ENCODE results near the gene SLC25A33.

Gene SLC25A33

DNA sequence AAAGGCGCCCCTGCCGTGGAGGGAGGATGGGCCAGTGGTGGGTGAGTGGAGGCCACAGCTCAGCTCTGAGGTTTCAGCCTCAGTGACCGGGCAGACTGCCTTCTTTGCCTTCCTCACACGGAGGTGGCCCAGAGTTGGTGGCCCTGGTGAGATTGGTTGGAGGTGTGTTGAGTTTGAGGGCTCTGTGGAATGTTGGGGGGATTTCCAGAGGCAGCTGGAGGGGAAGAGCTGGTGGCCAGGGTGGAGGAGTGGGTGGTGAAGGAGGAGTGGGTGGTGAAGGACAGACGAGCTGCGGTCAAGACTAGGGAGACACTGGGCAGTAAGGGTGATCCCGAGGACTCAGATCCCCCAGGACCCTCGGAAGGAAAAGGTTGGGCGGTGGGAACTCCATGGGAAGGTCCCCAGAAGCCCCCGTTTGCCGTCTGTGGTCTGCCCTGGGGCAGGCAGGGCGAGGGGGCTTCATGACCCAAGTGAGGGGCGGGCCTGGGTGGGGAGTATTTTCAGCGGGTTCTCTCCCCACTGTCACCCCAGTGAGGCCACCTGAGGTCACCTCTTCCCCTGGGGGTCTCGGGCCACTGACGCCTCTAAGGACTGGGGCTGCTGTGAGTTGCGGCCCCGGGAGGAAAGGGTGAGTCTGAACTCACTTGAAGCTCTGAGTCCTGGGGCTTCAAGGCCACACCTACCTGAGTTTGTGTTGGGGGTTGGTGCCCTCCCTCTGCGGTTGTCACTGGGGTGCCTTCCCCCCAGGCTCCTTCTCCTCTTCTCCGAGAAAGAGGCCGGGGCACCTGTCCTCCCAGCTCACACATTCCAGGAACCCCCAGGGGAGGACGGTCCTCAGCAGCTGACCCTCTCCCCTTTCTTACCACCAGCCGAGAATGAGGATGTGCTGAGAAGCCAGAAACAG is 89.5 kb downstream of the SLC25A33 start:
- FAIRE-seq = no peak

GRCh38 chr1:9629445-9630201 is 90.4 kb downstream of the SLC25A33 start:
- no peak for FAIRE-seq

DNA sequence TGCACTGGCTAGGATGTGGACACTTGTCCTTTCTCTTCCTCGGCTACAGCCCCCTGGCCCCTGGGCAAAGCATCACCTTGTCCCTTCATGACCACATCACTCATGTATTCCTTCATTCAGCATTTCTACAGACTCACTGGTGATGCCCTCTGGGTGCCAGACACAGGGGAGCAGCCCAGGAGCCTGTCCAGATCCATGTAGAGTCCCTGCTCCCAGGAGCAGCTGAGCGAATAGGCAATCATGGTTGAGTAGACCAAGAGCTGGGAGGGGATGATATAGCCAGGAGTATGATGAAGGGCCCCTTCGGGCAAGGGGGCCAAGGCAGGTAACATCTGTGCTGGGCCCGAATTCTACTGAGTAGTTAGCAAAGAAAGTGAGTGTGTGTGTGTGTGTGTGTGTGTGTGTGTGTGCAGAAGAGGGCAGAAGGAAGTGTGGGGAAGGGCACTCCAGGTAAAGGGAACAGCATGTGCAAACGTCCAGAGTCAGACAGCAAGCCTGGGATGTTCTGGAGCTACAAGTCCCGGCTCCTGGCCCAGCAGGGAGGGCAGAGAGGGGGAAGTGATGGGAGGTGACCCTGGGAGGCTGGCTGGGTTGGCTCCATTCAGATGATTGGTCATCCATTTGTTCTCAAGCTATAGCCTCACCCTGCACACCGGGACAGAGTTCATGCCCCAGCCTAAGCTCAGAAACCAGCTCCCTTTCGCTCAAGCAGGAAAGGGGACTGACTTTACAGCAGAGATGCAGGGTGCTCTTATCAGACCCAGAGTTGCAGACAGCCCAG is 91.3 kb downstream of the SLC25A33 start:
- FAIRE-seq = no peak

DNA sequence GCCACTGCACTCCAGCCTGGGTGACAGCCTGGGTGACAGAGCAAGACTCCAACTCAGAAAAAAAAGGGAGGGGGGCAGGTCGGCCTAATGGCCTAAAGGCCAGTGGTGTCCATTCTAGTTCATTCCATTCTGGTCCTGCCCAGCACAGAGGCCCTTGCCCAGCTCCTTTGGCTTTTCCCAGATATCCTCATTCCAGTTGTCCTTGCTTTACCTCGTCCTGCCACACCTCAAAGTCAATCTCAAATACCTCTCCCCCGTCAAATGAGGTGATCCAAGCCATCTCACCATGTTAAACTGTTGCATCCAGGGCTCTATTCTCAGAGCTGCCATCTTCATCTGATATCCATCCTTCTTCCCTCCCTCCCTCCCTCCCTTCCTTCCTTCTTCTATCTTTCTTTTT is 92.3 kb downstream of the SLC25A33 start:
- no peak for FAIRE-seq

DNA sequence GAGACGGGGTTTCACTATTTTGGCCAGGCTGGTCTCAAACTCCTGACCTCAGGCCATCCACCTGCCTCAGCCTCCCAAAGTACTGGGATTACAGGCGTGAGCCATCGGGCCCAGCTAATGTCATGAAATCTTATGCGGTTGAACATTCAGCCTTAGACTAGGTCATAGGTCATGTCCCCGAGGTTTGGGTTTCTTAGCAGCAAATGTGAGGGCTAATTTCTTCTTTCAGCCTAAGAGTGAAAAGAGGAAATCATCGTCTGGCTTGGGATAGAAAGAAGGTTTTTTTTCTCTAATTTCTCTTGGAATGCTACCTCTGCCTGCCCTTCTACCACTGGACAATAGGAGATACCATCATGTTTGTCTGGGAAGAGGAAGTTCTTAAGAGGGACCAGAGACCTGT is 94.2 kb downstream of the SLC25A33 start:
- no peak for FAIRE-seq

GRCh38 chr1:9634582-9634981 is 95.3 kb downstream of the SLC25A33 start:
- no peak for FAIRE-seq

Measured in G401.6 (cell line).